ENCODE data around the gene SPACA5.
"Not testable (repeated sequence)": the region's sequence is repeated elsewhere in the genome, so short reads cannot be mapped to it uniquely, and the experiment has no call there.

Gene SPACA5

DNA sequence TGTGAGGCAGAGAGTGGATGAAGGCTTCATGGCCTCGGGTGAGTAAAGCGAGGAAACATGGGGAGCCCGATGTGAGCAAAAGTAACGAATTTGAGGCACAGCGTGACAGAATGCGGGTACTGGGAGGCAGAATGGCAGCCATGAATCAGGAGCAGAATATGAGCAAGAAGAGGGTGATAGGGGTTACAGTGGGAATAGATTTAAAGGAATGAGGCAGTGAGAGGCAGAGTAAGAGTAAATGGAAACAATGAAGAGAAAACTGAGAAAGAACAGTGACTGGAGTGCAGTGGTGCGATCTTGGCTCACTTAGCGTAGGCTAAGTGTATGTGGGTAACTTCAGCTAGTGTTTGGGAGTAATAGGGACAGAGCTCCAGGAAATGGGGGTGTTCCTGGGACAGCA lies at the start of gene SPACA5:
TSS of gene SPACA5 (plus strand) at position 301 of the 400 bp plus-strand sequence. CDS start 815 bp downstream, outside the sequence.
- in situ Hi-C loops (cut with MboI; ENCODE audit: low sequenced_read_pairs) = not testable (repeated sequence)

DNA sequence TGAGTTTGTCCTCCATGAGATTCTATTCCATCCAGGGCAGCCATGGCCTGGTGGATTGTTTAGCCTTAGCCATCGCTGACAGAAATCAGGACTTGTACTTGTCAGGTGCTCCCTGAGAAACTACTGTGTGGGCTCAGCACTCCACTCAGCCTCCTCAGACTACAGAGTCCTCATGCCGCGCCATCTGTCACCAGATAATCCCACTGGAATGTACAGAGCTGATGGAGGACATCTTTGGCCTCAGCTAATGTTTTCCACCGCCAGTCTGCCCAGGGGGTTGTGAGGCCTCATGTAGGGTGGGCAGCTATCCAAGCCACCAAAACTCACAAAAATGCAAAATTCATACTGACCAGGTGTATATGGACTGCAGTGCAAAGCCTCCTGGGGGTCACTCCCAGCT lies 48.6 kb upstream of the SPACA5 start:
- in situ Hi-C loops (cut with MboI; ENCODE audit: low sequenced_read_pairs) = not testable (repeated sequence)

DNA sequence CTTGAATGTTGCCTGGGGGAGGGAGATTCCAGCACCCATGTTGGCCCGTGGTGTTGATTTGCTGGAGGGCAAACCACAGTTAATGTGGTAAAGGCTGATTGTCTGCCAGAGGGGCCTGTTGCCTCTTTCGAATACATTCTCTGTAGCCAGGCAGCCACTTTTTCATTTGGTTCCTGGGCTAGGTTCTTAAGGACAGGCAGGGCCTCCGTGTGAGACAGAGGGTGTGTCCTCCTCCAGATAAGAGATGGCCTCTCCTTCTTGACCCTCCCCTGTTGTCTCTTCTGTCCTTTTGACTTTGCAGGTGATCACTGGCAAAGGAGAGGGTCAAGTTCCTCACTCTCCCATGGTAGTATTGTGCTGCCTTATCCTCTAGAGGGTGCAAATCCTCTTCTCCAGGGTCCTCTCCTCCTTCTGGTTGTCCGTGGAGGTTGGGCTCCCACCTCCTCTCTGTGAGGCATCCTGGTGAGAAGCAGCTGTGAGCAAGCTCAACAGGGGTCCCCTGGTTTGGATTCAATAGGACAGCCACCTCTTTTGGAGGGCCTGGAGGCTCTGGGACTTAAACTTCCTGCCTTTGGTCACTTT lies 47.9 kb upstream of the SPACA5 start:
- in situ Hi-C loops (cut with MboI; ENCODE audit: low sequenced_read_pairs) = no loop called here

DNA sequence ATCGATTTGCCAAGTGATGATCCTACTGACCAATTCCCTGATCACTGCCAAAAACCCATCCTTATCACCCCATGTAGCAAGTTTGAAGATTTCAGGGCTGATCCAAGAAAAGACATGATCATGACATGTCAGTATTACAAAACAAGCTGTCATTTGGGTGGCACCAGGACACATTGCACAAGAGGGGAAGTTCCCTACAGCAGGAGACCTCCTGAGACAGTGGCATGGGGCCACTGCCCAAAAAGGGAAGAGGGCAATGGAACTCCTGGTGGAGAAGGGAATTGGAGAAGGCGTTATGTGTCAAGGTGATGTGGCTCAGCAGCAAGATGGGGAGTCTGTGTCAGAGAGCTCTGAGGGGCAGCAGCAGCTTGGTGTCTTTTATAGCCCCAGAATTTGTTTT lies 46.4 kb upstream of the SPACA5 start:
- in situ Hi-C loops (cut with MboI; ENCODE audit: low sequenced_read_pairs) = no loop called here

DNA sequence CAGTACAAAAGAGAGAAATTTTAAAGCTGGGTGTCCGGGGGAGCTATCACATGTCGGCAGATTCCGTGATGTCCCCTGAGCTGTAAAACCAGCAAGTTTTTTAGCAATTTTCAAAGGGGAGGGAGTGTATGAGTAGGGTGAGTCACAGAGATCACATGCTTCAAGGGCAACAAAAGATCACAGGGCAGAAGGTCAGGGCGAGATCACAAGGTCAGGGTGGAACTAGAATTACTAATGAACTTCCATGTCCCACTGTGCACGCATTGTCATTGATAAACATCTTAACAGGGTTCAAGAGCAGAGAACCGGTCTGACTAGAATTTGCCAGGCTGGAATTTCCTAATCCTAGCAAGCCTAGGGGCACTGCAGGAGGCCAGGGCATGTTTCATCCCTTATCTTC lies 45.0 kb upstream of the SPACA5 start:
- in situ Hi-C loops (cut with MboI; ENCODE audit: low sequenced_read_pairs) = not testable (repeated sequence)

DNA sequence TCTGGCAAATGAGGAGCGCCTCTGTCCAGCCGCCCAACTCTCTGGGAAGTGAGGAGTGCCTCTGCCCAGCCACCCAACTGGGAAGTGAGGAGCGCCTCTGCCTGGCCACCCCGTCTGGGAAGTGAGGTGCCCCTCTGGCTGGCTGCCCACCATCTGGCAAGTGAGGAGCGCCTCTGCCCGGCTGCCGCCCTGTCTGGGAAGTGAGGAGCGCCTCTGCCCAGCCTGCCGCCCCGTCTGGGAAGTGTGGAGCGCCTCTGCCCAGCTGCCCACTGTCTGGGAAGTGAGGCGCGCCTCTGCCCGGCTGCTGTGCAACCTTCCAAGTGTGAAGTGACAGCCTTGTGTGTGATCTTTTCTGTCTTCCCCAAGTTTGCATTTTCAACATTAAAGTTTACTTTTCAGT lies 41.3 kb upstream of the SPACA5 start:
- in situ Hi-C loops (cut with MboI; ENCODE audit: low sequenced_read_pairs) = not testable (repeated sequence)

DNA sequence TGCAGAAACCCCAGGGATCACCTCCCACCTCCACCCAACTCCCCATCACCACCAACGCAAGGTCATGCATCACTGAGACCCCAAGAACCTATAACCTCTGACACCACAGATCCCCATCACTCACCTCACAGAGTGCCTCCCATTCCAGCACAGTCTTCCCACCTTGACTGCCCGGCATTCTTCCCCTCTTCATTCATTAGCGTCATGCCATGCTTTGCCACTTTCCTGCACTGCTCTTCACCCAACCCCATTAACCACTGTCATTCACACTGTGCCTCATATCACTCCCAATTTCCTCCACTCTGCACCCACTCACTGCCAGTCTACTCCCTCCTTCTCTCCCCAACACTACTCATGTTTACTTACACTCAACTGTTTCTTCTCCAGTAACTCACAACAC lies 33.6 kb upstream of the SPACA5 start:
- in situ Hi-C loops (cut with MboI; ENCODE audit: low sequenced_read_pairs) = no loop called here

DNA sequence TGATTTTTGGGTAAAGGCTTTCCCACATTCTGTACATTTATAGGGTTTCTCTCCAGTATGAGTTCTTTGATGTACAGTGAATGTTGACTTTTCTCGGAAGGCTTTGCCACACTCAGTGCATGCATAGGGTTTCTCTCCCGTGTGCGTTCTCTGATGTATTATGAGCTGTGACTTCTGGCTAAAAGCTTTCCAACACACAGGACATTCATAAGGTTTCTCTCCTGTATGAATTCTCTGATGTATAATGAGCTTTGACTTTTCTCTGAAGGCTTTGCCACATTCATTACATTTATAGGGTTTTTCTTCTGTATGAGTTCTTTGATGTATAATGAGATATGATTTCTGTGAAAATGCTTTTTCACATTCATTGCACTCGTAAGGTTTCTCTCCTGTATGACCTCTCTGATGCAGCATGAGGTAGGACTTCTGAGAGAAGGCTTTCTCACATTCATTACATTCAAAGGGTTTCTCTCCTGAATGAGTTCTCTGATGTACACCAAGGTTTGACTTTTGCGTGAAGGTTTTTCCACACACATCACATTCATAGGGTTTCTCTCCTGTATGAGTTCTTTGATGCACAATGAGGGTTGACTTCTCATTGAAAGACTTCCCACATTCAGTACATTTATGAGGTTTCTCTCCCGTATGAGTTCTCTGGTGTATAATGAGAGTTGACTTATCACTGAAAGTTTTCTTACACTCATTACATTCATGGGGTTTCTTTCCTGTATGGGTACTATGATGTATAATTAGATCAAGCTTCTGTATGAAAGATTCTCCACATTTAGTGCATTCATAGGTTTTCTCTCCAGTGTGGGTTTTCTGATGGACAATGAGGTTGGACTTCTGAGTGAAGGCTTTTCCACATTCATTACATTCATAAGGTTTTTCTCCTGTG lies 30.3 kb upstream of the SPACA5 start:
- in situ Hi-C loops (cut with MboI; ENCODE audit: low sequenced_read_pairs) = no loop called here

DNA sequence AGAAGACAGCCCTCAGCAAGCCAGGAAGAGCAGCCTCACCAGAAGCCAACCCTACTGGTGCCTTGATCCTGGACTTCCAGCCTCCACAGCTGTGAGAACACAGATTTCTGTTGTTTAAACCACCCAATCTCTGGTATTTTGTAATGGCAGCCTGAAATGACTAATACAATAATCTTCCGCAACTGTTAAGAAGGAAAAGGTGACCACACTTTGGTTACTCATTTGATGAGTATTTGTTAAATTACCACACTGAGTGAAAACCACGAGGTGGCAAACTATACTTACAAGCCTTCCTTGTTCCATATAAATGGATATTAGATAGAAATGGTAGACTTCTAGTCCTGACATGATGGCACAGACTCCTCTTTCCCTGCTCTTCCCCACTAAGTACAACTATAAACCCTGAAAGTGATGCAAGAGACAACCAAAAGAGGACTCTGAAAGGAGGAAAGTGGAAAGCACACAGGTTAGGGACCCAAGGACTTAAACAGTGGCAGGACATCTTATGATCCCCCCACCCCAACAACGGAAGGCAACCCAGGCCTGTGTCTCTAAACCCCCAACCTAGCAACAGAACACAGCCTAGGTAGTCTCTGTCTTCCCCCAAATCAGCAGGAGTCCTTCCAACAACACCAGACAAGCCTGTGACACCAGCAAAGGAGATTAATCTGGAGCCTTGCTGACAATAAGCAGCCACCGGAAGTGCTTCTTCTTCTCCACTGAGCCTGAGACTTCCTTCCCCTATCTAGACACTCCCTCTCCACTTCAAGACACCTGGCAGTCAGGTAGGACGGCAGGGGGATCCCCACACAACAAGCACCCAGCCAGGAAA lies 15.3 kb upstream of the SPACA5 start:
- in situ Hi-C loops (cut with MboI; ENCODE audit: low sequenced_read_pairs) = no loop called here

DNA sequence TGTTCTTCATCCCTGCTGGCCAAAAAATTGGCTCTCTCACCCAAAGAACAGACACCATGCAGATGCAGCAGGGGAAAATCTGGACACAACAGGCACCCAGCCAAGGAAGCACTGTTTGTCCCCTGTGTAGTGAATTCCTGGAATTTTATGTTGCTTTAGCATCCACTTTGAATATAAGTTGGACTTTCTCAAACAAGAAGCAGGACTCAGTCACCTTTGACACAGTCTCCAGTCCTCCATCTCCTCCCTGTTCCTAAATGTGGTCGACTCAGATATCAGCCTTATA lies 14.8 kb upstream of the SPACA5 start:
- in situ Hi-C loops (cut with MboI; ENCODE audit: low sequenced_read_pairs) = no loop called here

DNA sequence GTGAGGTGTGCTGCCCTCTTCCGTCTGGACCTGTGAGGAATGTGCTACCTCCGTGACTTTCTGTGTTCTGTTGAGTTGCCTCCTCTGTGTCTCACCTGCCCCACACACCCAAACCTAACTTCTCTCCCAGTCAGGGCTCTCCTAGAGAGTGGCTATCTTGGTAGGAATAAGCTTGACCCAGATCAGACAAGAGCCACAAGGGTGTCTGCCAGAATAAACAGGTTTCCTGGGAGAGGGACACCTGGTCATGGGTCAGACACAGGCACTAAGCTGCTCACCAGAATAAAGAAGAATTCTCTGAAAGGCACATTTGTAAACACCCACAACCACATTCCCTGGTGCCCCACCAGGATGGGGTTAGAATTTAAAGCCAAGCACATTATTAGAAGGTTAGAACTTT lies 14.1 kb upstream of the SPACA5 start:
- in situ Hi-C loops (cut with MboI; ENCODE audit: low sequenced_read_pairs) = no loop called here

DNA sequence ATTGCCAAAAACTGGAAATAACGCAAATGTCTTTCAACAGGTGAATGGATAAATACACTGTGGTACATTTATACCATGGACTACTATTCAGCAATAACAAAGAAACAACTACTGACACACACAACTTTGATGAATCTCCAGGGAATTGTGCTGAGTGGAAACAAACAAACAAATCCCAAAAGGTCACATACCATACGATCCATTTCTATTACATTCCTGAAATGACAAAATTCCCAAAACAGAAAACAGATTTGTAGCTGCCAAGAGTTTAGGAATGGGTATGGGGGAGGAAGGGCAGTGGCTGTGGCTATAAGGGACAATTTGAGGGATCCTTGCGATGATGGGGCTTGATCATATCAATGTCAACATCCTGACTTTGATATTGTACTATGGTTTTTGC lies 5.5 kb upstream of the SPACA5 start:
- in situ Hi-C loops (cut with MboI; ENCODE audit: low sequenced_read_pairs) = no loop called here

DNA sequence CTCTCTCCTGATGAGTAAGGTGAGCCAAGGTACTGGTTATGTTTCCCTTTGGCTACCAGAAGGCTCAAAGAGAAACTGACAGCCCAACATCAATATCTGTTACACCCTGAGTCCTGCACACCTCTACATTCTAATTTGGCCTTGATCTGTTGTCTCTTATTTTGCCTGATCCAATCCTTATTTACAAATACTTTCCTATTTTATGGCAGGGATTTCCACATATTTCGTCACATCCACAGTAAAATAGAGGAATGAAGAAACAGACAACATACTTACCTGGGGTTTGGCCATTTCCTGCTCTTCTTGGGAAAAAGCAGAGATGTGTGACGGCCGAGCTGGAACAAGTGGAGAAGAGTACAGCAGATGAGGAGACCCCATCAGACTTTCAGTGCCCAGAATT lies 4.5 kb upstream of the SPACA5 start:
- in situ Hi-C loops (cut with MboI; ENCODE audit: low sequenced_read_pairs) = no loop called here

DNA sequence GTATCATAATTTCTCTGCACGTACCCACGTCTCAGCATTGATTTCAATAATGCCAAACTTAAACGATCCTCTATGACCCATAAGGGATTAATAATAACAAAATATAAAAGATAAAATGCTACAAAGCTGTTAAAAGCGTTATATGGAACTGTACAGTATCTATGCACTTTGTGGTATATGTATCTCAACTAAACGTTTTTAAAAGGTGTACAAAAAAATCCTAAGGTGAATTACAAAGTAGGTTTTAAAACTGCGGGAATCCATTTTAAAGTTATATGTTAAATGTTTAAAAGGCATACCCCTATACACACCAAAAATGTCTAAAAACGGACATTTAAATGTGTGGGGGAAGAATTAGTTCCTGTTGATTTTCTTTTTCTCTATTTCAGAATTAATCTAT lies 3.9 kb upstream of the SPACA5 start:
- in situ Hi-C loops (cut with MboI; ENCODE audit: low sequenced_read_pairs) = no loop called here

DNA sequence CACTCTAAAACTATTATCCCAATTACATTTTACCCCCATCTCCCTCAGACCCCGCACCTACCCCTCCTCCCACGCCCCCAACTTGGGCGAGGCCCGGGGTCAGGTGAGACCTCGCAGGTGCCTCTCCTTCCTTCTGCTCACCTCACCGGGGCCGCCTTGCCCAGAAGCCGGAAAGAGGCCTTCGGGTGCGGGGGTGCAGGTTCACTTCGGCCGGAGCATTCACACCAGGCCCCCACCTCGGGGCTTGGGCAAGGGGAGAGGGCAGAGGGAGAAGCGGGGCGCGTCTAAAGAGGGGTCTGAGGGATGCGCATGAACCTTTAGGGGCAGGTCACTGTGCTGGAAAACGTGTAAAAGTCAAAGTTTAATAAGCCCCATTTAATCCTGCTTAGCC lies 3.4 kb upstream of the SPACA5 start:
- in situ Hi-C loops (cut with MboI; ENCODE audit: low sequenced_read_pairs) = no loop called here

DNA sequence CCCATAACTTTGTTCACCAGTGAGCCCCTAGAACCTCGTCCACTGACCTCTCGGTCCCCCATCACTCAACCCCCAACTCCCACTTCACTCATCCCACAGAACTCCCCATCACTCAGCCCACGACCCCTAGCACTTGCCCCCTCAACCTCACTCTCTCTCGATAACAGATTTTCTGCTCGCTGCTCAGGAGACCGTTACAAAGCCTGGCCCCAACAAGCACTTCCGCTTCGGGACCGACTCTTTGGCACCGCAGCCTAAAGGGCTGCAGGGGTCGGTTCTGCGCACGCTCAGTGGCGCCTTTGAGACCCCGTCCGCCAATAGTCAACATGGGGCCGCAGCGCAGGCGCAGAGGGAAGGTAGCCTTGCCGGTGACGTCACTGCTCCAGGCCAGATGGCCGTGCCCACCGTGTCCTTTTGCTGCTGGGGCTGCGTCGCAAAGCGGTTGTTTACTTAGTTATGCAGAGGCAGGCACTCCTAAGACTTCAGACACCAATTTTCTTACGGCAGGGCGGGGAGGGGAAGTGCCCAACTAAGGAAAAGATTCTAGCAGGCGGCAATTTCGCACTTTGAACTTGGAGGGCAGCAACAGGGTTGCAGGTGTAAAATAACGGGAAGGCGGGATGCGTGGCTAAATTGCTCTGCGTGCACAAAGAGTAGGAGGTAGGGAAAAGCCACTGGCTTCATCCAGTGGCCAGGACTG lies 2.9 kb upstream of the SPACA5 start, which contains the start of gene ZNF182:
TSS of gene ZNF182 (minus strand) at position 232 of the 700 bp plus-strand sequence. CDS start 1,380 bp downstream, outside the sequence.
- in situ Hi-C loops (cut with MboI; ENCODE audit: low sequenced_read_pairs) = no loop called here

DNA sequence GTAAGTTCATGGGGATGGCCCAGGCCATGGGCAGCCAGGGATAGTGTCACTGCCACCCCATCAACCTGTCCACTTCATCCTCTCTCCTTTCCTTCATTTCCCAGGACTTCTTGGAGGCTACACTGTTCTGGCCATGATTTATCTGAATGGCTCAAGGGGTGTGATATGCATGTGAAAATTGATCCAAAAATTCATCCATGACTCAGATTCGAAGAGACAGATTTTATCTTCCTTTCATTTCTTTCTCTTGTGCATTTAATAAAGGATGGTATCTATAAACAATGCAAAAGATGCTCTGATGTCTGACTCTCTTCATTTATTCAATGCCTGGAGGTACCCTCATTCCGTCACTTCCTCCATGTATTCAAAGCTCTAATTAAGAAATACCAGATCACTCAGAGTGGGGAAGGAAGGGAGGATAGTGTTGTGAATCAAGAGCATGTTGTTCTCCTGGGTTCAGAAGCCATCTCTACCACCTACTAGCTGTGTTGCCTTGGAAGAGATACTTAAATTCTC lies 2.7 kb downstream of the SPACA5 start:
- in situ Hi-C loops (cut with MboI; ENCODE audit: low sequenced_read_pairs) = not testable (repeated sequence)

DNA sequence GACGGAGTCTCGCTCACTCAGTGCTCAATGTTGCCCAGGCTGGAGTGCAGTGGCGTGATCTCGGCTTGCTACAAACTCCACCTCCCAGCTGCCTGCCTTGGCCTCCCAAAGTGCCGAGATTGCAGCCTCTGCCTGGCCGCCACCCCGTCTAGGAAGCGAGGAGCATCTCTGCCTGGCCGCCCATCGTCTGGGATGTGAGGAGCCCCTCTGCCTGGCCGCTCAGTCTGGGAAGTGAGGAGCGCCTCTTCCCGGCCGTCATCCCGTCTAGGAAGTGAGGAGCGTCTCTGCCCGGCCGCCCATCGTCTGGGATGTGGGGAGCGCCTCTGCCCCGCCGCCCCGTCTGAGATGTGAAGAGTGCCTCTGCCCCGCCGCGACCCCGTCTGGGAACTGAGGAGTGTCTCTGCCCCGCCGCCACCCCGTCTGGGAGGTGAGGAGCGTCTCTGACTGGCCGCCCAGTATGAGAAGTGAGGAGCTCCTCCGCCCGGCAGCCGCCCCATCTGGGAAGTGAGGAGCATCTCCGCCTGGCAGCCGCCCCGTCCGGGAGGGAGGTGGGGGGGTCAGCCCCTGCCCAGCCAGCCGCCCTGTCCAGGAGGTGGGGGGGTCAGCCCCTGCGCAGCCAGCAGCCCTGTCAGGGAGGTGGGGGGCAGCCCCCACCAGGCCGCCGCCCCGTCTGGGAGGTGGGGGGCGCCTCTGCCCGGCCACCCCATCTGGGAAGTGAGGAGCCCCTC lies 10.0 kb downstream of the SPACA5 start:
- in situ Hi-C loops (cut with MboI; ENCODE audit: low sequenced_read_pairs) = not testable (repeated sequence)

DNA sequence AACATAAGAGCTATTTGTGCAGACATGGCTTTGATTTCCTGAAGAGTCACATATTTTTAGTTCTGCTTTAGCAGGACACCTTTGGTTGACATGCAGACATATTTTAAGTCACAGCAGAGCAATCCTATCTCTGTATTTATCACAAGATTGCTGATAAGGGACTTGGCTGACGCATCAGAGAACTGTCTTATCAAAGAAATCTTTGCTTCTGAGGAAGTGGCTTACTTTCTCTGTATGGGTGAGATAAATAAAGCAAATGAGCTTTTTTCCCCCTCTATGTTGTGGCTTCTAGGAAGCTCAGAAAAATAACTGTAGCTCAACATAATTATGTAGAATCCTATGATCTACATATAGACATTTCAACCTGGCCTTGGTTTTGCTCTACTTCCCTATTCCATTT lies 13.1 kb downstream of the SPACA5 start:
- in situ Hi-C loops (cut with MboI; ENCODE audit: low sequenced_read_pairs) = not testable (repeated sequence)

DNA sequence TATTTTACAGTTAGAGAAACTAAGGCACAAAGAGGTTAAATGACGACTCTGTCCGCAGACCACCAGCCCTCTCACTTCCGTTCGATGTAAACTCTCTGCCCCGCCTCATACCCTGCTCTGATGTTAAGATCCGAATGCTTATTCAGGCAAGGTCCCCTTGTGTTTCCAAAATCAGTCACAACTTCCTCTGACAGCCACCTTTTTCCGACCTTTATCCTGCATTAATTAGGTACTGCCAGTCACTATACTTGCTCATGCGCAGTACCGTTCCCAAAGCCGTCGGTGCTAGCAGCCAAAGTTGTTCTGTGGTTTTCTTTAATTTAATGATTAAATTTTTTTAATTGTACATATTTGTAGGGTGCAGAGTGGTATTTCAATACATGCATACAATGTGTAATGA lies 13.7 kb downstream of the SPACA5 start:
- in situ Hi-C loops (cut with MboI; ENCODE audit: low sequenced_read_pairs) = not testable (repeated sequence)

Data from HL-60/S4 treated with phorbol 12-myristate 13-acetate at 8.2 ng/mL for 4 days and 3 days (cell line).